ENCODE data around the gene AGBL3.
"Not testable (repeated sequence)": the region's sequence is repeated elsewhere in the genome, so short reads cannot be mapped to it uniquely, and the experiment has no call there.

The AGBL3 gene

GRCh38 chr7:135074531-135074930, 88.2 kb downstream of the AGBL3 start:
- in situ Hi-C loops (cut with MboI; ENCODE audit: low sequenced_read_pairs), result no loop called here

DNA sequence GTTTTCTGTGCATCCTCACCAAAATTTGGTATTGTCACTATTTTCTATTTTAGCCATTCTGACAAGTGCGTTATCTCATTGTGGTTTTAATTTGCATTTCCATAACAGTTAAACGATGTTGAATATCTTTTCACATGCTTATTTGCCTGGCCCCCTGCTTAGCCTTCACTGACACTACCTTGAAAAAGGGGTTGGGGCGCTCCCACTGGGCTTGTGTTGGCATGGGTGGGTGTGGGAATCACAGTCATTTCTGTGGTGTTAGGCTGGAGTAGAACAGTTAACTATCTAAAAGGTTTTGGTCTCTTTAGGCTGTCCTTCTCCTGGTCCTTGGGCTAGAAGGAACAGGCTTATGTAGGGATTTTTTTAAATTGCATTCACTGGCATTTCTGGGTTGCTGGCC, 89.4 kb downstream of the AGBL3 start:
- in situ Hi-C loops (cut with MboI; ENCODE audit: low sequenced_read_pairs), result no loop called here

GRCh38 chr7:135076882-135077281, 90.6 kb downstream of the AGBL3 start:
- in situ Hi-C loops (cut with MboI; ENCODE audit: low sequenced_read_pairs), result no loop called here

DNA sequence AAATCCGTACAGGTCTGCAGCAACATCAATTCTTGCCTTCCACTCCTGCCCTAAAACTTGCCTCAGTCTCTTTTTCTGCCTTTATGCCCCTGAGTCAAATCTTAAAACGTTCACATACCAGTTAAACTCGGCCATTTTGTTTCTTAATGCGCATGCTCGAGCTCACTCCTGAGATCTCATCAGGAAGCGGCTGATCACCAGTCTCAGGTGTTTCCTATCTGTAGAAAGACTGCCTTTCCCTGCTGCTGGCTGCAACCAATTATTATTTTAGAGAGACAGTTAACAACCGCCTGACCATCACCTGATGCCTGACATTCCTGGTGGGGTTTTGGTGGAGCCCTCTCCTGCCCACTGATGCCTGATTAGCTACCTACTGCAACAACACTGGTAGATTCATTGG, 91.3 kb downstream of the AGBL3 start:
- in situ Hi-C loops (cut with MboI; ENCODE audit: low sequenced_read_pairs), result no loop called here

DNA sequence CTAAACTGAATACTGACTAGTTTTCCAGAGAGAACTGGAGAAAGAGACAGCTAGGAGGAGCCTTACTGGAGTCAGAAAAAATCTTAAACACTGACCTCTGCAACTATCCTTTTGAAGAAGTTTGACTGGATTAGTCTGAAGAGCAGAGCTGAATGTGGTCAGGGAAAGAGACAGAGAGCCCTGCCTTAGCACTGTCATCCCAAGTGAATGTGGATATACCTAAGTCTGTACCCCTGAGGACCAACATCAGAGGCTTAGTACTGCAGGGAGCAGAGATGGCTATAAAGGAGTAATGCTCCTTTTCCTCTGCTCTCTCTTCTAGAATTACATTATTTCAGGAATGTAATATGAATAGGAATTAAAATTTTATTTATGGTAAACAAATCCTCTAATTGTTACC, 91.7 kb downstream of the AGBL3 start:
- in situ Hi-C loops (cut with MboI; ENCODE audit: low sequenced_read_pairs), result no loop called here

DNA sequence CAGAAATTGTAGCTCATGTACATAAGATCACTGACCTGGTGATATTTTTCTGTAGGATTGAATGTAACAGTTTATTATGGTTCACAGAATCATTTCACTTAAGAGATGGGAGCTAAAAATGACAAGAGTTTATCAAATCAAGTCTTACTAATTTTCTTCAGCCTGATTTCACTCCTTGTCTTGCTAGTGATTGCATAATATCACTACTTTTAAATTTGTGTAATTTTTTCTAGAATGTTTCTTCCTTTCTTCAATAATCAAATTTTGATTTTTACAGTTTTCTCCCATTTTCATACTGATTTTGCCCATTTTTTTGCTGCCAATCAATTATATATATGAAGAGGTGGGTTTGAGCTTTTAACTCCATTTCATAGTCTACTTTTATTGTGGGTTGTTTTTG, 92.8 kb downstream of the AGBL3 start:
- in situ Hi-C loops (cut with MboI; ENCODE audit: low sequenced_read_pairs), result no loop called here

DNA sequence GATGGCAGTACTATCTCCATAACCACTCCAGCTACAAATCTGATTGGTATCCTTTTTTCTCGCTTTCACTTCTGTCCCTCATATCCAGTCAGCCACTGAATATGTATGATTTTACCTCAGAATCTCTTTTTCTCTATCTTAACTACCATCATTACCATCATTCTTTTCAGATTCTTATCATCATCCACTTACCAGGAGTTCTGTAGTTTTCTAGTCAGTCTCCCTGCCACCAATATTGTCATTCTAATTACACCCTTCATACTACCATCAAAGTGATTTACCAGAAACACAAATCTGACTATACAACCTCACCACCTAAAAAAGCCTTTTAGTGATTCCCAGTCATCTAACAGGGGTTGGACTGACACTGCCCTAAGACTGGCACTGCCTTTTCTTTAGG, 96.7 kb downstream of the AGBL3 start:
- in situ Hi-C loops (cut with MboI; ENCODE audit: low sequenced_read_pairs), result no loop called here

- in situ Hi-C loops (cut with MboI; ENCODE audit: low sequenced_read_pairs), result no loop called here
Measured at GRCh38 chr7:135088566-135088965, 102.3 kb downstream of the AGBL3 start.

DNA sequence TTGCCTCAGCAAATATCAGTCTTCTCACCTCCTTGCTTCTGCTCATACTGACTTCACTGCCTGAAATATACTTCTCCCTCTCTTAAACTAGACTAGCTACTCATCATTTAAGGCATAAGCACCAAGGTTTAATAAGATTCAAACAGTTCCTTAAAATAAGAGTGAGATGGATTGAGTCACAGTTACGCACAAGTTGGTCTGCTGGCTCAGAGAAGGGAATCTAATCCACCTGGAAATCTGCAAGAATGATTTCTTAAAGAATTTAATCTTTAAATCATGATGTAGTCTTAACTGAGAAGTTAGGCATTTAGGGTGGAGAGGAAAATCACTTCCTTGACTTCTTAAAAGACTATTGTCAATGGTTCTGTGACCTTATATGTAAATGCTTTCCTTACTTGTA, 105.4 kb downstream of the AGBL3 start:
- in situ Hi-C loops (cut with MboI; ENCODE audit: low sequenced_read_pairs), result no loop called here

- in situ Hi-C loops (cut with MboI; ENCODE audit: low sequenced_read_pairs), result no loop called here
Measured at GRCh38 chr7:135094472-135095237, 108.3 kb downstream of the AGBL3 start.

GRCh38 chr7:135095450-135095849, 109.1 kb downstream of the AGBL3 start:
- in situ Hi-C loops (cut with MboI; ENCODE audit: low sequenced_read_pairs), result no loop called here

GRCh38 chr7:135098391-135098790, 112.1 kb downstream of the AGBL3 start:
- in situ Hi-C loops (cut with MboI; ENCODE audit: low sequenced_read_pairs), result no loop called here

- in situ Hi-C loops (cut with MboI; ENCODE audit: low sequenced_read_pairs), result no loop called here
Measured at GRCh38 chr7:135100856-135101255, 114.5 kb downstream of the AGBL3 start.

- in situ Hi-C loops (cut with MboI; ENCODE audit: low sequenced_read_pairs), result no loop called here
Measured at GRCh38 chr7:135102372-135102771, 116.1 kb downstream of the AGBL3 start.

GRCh38 chr7:135109562-135109961, 123.3 kb downstream of the AGBL3 start:
- in situ Hi-C loops (cut with MboI; ENCODE audit: low sequenced_read_pairs), result no loop called here

DNA sequence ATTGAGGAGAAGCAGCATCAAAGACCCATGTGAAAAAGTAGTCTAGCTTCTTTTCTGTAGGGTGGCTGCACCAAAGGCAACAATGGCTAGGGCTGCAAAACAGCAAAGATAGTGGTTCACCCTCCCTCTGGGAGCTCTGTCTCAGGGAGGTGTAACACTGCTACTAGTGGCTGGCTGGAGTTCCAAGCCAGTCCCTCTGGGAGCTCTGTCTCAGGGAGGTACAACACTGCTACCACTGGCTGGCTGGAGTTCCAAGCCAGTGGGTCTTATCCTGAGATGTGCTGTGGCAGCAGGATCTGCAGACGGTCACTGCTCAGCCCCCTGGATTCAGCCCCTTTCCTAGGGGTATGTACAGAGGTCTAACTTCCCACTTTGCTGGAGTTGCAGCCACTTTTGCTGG, 123.7 kb downstream of the AGBL3 start:
- in situ Hi-C loops (cut with MboI; ENCODE audit: low sequenced_read_pairs), result no loop called here

- in situ Hi-C loops (cut with MboI; ENCODE audit: low sequenced_read_pairs), result no loop called here
Measured at GRCh38 chr7:135111379-135111778, 125.1 kb downstream of the AGBL3 start.

DNA sequence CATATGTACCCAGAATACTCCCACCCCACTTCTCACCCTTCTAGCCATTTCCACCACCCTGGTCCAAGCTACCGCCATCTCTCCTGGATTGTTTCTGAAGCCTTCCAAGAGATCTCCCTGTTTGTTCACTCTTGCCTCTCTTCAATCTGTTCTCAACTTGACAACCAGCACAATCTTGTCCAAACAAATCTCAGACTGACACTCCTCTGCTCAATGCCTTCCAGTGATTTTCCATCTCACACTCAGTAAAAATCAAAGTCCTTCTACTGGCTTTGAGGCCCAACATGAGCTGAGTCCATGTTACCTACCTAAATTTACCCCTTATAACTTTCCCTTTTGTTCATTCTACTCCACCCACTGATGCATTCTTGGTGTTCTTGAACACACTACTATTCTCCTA, 128.3 kb downstream of the AGBL3 start:
- in situ Hi-C loops (cut with MboI; ENCODE audit: low sequenced_read_pairs), result no loop called here

DNA sequence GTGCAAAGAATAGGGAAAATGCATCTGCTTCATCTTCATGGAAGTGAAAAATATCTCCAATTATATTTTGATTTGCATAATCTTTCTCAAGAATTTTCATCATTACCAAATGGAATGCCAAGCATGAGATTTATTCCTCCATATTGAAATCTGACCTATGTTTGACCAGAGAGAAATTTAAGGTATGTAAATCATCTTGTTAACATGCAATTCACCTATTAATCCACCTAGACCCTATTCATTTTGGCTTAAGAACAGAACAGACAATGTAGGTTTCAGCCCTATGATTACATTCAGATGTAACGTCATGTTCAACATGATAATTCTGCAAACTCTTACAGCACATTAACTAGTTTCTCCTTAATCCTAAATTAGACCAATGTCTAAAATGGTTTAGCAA, 130.8 kb downstream of the AGBL3 start:
- in situ Hi-C loops (cut with MboI; ENCODE audit: low sequenced_read_pairs), result no loop called here

- in situ Hi-C loops (cut with MboI; ENCODE audit: low sequenced_read_pairs), result no loop called here
Measured at GRCh38 chr7:135121868-135122267, 135.6 kb downstream of the AGBL3 start.

DNA sequence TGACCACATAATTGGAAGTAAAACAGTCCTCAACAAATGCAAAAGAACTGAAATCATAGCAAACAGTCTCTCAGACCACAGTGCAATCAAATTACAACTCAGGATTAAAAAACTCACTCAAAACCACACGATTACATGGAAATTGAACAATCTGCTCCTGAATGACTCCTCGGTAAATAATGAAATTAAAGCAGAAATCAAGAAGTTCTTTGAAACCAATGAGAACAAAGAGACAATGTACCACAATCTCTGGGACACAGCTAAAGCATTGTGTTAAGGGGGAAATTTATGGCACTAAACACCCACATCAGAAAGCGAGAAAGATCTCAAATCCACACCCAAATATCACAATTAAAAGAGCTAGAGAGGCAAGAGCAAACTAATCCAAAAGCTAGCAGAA, 138.3 kb downstream of the AGBL3 start:
- in situ Hi-C loops (cut with MboI; ENCODE audit: low sequenced_read_pairs), result not testable (repeated sequence)

DNA sequence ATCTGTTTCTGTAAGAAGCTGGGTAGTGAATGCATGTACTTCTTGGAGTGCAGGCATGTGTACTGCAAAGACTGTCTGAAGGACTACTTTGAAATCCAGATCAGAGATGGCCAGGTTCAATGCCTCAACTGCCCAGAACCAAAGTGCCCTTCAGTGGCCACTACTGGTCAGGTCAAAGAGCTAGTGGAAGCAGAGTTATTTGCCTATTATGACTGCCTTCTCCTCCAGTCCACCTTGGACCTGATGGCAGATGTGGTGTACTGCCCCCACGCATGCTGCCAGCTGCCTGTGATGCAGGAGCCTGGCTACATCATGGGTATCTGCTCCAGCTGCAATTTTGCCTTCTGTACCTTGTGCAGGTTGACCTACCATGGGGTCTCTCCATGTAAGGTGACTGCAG, 142.6 kb downstream of the AGBL3 start:
- in situ Hi-C loops (cut with MboI; ENCODE audit: low sequenced_read_pairs), result no loop called here

GRCh38 chr7:135129579-135129978, 143.3 kb downstream of the AGBL3 start:
- in situ Hi-C loops (cut with MboI; ENCODE audit: low sequenced_read_pairs), result no loop called here

All from hTERT RPE-1 (cell line).